ENCODE measurements around the gene CNTNAP2. TPM values are rescaled to one million over a fixed set of nuclear protein-coding genes. Genes with fewer than 3 reads are reported as not detected.

CNTNAP2 gene
- total RNA-seq, 1 donor from 2014 or later = 0.22 TPM

DNA sequence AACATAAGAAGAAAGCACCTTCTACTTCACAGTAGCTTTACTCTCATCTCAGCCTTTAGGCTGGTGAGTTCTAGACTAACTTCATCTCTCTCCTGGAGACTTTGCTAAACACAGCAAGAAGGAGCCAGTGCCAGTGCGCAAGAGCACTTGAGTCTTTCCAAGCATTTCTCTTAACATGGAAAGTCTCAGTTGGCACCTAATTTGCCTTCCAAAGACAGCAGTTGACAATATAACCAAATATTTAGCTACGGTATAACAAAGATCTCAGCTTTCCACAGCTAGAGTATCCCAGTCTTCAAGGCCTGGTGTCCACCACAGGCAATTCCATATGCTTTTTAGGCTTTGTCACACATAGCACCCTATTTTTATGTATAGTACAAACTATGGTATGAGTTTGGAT, 1204.9 kb downstream of the CNTNAP2 start:
- DNase-seq = no peak
- intact Hi-C loops (cut with micrococcal nuclease) = no loop called here
- no peak for ATAC-seq

DNA sequence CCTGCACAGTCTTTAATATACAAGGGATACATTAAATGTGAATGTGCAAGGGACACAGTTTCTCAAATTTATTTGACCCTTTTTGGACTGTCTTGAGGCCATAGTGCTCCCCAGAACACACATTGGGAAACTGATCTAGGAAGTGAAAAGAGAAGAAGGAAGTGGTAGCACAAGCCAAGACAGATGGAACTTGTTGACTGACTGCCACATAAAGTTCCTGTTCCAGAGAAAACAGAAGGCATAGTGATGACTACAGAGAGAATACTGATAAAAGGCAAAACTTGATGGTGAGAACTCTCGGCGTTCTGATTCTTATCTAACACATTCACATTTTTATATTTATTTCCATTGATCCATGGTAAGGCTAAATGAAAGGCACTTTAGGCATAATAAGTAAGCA, 1216.4 kb downstream of the CNTNAP2 start:
- ATAC-seq (no peak), DNase-seq (no peak)
- intact Hi-C loops (cut with micrococcal nuclease) = no loop called here

DNA sequence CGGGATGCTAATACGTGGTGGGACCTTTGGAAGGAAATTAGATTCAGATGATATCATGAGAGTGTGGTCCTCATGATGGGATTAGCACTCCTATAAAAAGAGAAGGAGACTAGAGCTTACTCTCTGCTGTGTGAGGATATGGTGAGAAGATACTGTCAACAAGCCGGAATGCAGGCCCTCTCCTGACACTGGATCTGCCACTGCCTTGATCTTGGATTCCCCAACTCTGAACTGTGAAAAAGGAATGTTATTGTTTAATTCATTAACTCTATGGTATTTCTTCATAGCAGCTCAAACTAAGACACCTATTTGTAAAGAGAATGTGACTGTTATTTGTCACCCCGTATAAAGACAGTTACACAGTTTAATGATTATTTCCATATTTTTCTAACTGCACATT, 1246.5 kb downstream of the CNTNAP2 start:
- no peak for ATAC-seq
- no peak for DNase-seq
- intact Hi-C loops (cut with micrococcal nuclease) = no loop called here

DNA sequence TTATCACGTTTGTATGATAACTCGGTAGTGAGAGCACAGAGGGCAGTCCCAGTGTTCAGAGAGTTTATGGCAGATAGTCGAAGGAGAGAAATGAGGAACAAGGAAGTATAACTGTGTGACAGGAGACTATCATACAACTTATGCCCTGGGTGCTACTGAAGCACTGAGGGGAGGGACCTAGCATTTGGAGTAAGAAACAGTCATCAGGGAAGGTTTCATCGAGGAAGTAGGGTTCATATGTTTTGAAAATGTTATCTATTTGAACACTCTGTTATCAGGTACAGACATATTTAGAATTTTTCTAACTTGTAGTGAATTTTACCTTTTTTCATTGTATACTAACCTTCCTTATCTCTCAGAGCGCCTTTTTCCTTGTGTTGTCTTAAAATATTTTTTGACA, 1259.6 kb downstream of the CNTNAP2 start:
- ATAC-seq (no peak), DNase-seq (no peak)
- intact Hi-C loops (cut with micrococcal nuclease) = no loop called here

DNA sequence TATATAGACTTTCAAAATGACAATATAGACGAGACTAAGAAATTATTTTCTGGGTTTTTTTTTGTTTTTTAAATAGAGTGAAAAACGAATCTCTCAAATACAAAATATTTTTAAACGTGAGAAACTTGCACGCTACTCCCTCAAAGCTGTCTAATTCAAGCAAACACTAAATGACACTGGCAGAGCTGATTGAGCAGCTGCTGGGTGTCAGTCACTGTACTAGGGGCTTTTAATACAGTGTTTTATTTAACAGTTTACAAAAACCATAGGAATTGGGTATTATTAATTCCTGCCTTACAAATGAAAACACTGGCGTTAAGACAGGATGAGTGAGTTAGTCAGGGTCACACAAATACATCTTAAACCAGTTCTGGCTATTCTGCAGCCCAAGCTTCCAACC, 1264.3 kb downstream of the CNTNAP2 start:
- intact Hi-C loops (cut with micrococcal nuclease) = no loop called here
- ATAC-seq = no peak
- no peak for DNase-seq

DNA sequence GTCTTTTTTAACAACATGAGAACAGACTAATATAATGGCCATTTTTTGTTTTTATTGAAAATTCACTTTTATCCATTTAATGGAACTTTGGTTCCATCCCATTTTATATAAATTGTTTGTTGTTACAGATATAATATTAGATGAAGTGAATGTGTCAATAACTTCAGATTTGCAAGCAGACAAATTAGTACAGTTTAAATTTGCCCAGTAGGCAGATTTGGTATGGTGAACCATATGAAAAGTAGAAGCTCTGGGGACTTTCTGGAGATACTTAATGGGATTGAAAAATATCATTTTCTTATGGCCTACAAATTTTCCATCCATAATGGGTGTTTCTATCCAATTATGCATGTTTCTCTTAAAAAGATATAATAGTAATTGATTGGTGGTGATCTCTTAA, 1277.7 kb downstream of the CNTNAP2 start:
- DNase-seq = no peak
- no peak for ATAC-seq
- intact Hi-C loops (cut with micrococcal nuclease) = no loop called here

DNA sequence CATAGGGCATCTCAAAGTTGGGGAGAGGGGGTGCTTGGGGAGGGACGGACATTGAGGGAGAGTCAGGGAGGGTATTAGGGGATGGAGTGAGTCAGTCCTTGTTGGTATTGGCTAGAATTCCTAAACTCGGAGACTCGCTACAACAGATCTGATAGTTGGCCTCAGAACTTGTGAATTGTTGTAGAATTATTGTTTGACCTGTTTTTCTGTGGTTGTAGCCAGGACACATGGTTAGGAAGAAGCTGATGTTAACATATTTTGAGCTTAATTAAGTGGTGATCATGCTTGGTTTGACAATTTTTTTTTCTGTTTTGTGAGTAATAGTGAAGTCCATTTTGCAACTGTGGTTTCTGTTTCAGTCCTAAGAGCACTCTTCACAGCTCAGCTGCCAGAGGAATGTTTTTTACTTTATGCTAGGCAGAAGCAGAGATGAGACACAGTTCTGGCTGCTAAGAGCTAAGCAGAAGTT, 1283.7 kb downstream of the CNTNAP2 start:
- no peak for DNase-seq
- intact Hi-C loops (cut with micrococcal nuclease) = loop anchor here (10.0 kb wide), 1 partner anchor 675 kb away; no protein-coding TSS in a partner anchor
- peak; percentile 59 for ATAC-seq

DNA sequence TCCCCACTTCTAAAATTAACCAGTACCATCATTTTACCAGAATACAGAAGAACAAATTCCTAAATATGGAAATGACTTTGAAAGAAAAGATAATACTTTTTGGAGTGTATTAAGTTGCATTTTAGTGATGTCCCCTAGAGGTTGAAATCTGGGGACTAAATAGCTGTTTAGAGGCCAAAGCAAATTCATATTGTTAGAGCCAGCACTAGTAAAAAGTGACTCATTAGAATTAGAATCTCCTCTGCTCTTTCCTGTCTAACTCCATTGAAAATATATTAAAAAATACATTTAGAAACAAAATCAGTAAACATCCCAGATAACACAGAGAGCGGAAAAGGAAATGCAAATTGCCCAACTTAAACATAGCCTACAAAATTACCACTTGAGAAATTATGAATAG, 1284.3 kb downstream of the CNTNAP2 start:
- ATAC-seq (no peak), DNase-seq (no peak)
- intact Hi-C loops (cut with micrococcal nuclease) = loop anchor here (10.0 kb wide), 1 partner anchor 676 kb away; no protein-coding TSS in a partner anchor

DNA sequence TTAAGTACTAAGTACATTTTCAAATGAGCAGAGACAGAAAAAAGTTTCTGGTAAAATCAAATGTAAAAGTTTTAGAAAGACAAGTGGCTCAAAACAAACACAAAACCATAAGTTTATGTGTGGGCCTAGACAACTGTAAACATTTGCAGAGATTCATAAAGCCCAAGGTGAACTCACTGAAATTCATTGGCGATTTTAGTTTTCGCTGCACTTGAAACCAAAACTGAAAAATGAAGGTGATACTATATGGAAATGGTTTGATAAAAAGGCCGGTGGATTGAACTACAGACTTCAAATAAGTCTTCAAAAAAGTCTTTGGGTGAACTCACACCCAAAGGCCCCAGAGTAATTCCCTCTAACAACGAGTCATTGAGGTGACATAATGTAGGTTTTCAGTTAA, 1289.0 kb downstream of the CNTNAP2 start:
- DNase-seq (no peak), ATAC-seq (no peak)
- intact Hi-C loops (cut with micrococcal nuclease) = loop anchor here (10.0 kb wide), 1 partner anchor 681 kb away; no protein-coding TSS in a partner anchor

DNA sequence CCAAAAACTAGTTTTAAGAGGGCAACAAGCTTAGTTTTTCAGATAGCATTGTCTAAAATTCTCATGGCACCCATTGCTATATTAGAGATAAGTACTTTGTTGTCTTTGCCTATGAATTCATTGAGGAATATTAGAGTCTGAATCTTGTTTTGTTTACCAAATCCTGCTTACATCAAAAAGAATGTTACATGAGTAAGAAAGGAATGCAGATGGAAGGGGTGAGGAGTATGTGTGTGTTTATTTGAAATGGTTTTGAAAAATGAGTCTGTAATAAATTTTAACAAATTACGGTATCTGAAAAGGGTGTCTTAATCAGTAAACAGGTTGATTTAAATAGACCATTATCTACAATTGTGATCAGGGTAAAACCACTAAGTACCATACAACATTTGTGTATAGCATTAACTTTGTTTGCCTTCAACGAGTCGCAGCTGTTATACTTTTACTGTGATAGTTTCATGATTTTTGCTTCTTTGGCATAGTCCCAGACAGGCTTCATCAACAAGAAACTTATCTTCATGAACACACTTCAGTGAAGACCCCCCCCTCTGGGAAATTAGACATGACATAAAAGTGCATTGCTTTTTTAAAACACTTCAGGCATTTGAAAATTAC, 1290.0 kb downstream of the CNTNAP2 start:
- intact Hi-C loops (cut with micrococcal nuclease) = loop anchor here (10.0 kb wide), 1 partner anchor 682 kb away; no protein-coding TSS in a partner anchor
- ATAC-seq = no peak

DNA sequence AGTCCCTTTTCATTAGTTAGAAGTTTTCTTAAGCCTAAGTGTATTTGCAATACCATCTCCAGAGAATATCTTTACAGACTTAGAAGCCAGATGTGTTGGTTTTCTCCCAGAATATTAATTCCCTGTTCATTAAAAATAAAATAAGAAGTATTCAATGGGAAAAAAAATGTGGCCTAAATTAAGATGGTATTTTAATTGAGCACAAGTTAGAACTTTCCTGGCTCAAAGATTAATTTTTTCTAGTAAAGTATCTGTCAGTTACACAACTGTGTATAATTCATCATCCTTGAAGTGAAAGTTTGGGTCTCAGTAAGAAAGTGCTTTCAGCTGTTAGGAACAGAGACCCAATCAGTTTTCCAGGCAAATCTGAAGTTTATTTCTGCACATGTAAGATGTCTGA, 1294.5 kb downstream of the CNTNAP2 start:
- DNase-seq (no peak), ATAC-seq (no peak)
- intact Hi-C loops (cut with micrococcal nuclease) = no loop called here

More for the DNA sequence above, 1290.0 kb downstream of the CNTNAP2 start:
- DNase-seq = no peak

DNA sequence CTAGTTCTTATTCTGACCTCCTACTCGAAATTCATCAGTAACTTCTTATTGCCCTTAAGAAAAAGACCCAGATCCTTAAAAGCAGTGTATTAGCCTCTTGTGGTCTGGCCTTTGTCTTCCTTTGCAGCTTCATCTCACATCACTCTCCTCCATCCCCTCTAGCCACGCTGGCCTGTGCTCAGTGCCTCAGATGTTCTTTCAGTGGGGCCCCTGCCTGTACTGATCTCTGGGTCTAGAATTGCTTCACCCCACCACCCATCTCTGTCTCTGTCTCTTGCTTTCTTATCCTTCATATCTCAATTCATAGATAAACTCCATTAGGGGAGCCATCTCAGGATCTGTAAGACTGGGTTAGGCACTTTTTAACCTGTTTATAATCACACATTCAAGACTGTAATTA, 1295.5 kb downstream of the CNTNAP2 start:
- no peak for DNase-seq
- intact Hi-C loops (cut with micrococcal nuclease) = no loop called here
- ATAC-seq = no peak

DNA sequence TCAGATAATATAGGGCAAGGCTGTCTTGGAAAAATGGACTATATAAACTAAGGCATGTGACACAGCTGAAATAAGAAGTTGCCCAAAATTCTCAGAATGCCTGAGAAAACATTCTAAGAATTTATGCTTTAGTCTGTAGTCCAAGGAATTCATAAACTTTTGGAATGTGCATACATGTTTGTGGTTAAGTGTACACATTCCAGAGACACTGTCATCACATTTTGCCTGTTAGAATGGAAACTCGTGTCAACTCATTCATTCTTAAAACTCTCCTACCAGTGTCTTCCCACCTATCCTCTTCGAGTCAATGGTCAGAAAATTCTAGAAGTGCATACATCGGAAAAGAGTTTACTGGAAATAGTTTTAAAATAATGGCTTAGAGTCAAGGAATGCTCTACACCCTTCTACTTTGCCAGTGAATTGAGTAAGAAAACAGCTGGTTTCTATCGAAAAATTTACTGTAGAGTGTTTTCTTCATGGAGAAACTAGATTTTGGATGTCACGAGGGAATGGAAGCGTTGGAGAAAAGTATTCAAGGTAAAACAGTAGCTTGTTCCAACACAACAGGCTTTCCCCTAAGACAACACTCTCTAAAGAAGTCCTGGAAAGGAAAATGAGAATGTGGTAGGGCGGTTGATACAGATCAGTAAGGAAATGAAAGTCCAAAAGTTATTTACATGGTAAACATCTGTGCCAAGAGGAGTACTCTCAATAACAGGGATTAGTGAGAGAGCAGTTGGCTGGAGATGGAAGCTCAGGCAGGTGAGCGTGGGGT, 1296.4 kb downstream of the CNTNAP2 start:
- ATAC-seq (no peak), DNase-seq (no peak)
- intact Hi-C loops (cut with micrococcal nuclease) = no loop called here

DNA sequence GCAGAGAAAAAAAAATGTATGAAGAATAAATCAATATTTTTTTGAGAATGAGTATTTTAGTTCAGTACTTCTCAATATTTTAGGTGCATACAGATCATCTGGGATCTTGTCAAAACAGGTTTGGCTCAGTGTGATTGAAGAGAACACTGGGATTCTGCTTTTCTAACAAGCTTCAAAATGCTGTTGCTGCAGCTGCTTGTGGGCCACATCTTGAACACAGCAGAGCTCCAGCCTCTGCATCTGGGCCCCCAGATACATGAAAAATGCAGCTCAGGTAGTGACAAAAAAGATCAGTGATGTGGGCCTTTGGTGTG, 1296.9 kb downstream of the CNTNAP2 start:
- DNase-seq = no peak
- ATAC-seq = no peak
- intact Hi-C loops (cut with micrococcal nuclease) = no loop called here

DNA sequence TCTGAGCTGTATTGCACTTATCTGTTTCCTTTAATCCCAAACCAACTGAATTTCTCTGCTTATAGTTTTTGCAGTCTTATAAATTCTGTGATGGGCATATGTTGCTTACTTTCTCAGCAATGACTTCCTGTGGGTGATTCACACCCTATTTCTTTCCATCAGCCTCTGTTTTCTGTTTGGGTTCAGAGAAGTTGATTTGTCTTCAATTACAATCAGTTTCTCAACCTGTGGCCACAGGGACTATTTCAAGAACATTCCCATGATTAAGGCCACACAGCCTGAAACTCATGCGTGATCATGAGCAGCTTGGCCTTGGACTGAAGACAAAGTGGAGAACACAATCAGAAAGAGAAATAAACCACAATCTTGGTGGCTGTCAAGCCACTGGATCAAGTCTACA, 1299.4 kb downstream of the CNTNAP2 start:
- no peak for DNase-seq
- intact Hi-C loops (cut with micrococcal nuclease) = no loop called here
- no peak for ATAC-seq

DNA sequence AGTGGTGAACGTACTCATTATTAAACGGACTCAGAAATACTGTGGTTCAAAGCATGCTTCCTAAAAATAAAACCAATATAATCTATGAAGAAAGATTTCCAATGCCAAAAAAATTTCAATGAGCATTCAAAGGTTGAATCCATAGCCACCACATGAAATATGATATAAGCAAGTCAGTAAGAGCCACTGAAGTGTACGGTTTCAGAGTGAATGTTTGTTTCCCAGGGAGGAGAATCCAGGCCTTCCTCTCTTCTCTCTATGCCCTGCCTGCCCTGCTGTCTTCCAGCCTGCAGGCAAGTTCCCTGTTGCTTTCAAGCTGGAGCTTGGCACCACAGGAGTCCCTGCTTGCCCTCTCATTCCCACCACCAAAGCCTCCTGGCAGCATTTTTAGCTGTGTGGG, 1302.4 kb downstream of the CNTNAP2 start:
- ATAC-seq = no peak
- intact Hi-C loops (cut with micrococcal nuclease) = no loop called here
- no peak for DNase-seq

DNA sequence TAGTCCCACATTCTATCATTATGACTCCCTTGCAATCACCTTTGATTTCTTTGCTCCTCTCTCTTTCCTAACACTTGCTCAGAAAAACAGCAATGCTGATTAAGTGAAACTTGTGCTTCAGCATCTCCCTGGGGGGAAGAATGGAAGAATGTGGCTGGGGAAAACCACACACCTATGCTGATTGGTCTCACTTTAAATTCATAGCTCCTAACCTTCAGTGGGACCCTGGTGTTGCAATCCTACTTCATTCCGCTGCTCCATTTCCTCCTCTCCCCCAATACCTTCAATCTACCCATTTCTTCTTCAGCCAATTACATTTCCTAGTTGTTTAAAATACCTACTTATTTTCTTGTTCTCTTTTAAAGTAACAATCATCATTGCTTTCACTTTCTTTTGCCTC, 1307.3 kb downstream of the CNTNAP2 start:
- DNase-seq = no peak
- intact Hi-C loops (cut with micrococcal nuclease) = no loop called here
- no peak for ATAC-seq

DNA sequence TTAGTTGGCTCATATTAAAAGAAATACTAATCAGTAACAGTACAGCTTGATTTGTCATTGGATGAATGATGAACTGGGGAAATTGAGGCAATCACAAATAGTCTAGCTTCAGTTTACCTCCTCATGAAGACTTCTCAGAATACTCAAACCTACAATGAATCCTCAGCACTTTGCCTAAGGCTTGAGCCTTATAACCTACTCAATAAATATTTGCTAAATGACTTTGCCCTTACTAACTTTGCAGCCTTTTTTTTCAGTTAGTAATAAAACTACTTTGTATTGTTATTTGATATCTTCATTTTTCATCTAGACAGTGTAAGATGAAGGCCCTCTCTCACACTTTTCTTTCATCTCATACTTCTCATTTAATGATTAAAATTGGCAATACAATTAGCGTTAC, 1311.5 kb downstream of the CNTNAP2 start:
- ATAC-seq = no peak
- DNase-seq = no peak
- intact Hi-C loops (cut with micrococcal nuclease) = no loop called here

DNA sequence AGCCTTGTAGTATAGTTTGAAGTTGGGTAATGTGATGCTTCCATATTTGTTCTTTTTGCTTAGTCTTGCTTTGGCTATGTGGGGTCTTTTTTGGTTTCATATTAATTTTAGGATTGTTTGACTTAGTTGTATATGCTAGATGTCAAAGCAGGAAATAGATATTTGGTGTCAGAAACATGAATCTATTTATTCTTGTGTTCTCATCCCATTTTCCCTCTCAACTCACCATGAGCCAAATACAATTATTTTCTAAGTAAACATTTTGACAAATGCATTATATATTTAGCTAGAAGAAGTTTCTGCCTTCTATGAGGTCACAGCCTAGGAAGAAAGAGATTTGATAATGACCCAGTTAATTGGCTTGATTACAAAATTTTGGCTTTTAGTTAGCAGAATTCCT, 1313.4 kb downstream of the CNTNAP2 start:
- no peak for ATAC-seq
- intact Hi-C loops (cut with micrococcal nuclease) = no loop called here

DNA sequence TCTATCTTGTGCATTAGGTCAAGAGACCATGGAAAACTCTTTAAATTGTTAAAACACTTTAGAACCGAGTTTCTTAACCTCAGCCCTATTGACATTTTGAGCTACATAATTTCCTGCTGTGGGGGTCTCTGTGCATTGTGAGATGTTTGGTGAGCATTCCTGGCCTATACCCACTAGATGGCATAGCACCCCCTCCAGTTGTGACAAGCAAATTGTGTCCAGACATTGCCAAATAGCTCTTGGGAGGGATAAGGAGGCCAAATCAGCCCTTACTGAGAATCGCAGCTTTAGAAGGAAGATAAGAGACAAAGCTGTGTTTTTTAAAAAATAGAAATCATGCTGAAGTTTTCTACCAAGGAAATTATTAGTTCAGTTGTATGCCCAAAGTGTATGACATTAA, 1315.5 kb downstream of the CNTNAP2 start:
- no peak for DNase-seq
- no peak for ATAC-seq
- intact Hi-C loops (cut with micrococcal nuclease) = no loop called here

More for the DNA sequence above, 1313.4 kb downstream of the CNTNAP2 start:
- no peak for DNase-seq

DNA sequence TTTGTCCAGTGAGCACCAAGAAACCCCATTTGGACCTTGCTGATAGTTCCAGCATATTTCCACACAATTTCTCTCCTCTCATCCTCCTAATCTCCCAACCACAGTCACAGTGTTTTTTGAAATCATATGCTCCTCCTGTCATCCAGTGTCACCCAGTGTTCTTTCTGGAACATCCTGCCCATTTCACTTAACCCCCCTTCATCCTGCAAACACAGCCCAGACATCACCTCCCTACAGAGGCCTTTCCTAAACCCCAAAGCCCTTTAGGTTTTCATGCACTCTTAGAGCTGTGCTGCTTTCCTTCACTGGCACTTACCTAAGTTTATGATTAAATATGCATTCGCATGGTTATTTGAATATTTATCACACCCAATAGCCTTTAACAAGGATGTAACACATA, 1316.0 kb downstream of the CNTNAP2 start:
- intact Hi-C loops (cut with micrococcal nuclease) = no loop called here
- no peak for ATAC-seq
- no peak for DNase-seq

Data from left ventricle myocardium superior (tissue), 1 donor.